HepG2 (cell line): ENCODE results near the gene CCDC106.

Experiments used
- ESRRA ChIP-seq: sonication (generic); formaldehyde crosslinking; IDR thresholded peaks from 2 replicates; pipeline ENCODE4 v1.5.1; 2020; ENCODE audit warnings: mild to moderate bottlenecking, low read depth, missing genetic modification reagents
- EZH2 ChIP-seq: conservative IDR thresholded peaks from 2 replicates; pipeline ENCODE4 v1.6.1; 2012; ENCODE audit warnings: mild to moderate bottlenecking, low read depth, low read length, moderate library complexity
- KAT7 ChIP-seq: IDR thresholded peaks from 2 replicates; pipeline ENCODE4 v1.6.1; 2018; ENCODE audit warnings: borderline replicate concordance, missing compliant biosample characterization
- POLR2A ChIP-seq, 2 experiments: IDR thresholded peaks; 2 replicates each; pipeline ENCODE4 v1.6.1; 2011; ENCODE audit warnings: low read depth in 2 of 2, low read length in 2 of 2, mild to moderate bottlenecking in 1 of 2, moderate library complexity in 1 of 2; ENCODE audit not compliant: insufficient read depth in 1 of 2
- REL ChIP-seq: sonication (generic); formaldehyde crosslinking; conservative IDR thresholded peaks from 2 replicates; pipeline ENCODE4 v1.8.0; 2022; ENCODE audit warnings: mild to moderate bottlenecking, missing genetic modification reagents, moderate library complexity
- ZNF75D ChIP-seq: sonication (generic); formaldehyde crosslinking; IDR thresholded peaks from 2 replicates; pipeline ENCODE4 v1.8.1; 2023; ENCODE audit warnings: missing genetic modification reagents, mild to moderate bottlenecking, borderline replicate concordance
- ZNF839 ChIP-seq: sonication (generic); formaldehyde crosslinking; IDR thresholded peaks from 2 replicates; pipeline ENCODE4 v1.4.0; 2020; ENCODE audit warnings: missing genetic modification reagents, mild to moderate bottlenecking, borderline replicate concordance
- TF ChIP-seq, protein P1 (sequence below): sonication (generic); formaldehyde crosslinking; IDR thresholded peaks from 2 replicates; pipeline ENCODE4 v1.4.0; 2020; ENCODE audit warnings: missing genetic modification reagents
- TF ChIP-seq, protein P2 (sequence below): IDR thresholded peaks from 2 replicates; pipeline ENCODE4 v1.6.1; 2016
- TF ChIP-seq, protein P3 (sequence below): sonication (generic); formaldehyde crosslinking; IDR thresholded peaks from 2 replicates; pipeline ENCODE4 v1.5.0; 2020; ENCODE audit warnings: mild to moderate bottlenecking, missing genetic modification reagents, moderate library complexity
- TF ChIP-seq, protein P4 (sequence below): sonication (generic); formaldehyde crosslinking; IDR thresholded peaks from 2 replicates; pipeline ENCODE4 v1.8.1; 2022; ENCODE audit warnings: mild to moderate bottlenecking, missing genetic modification reagents
- TF ChIP-seq, protein P5 (sequence below): sonication (generic); formaldehyde crosslinking; IDR thresholded peaks from 2 replicates; pipeline ENCODE4 v1.8.1; 2023; ENCODE audit warnings: mild to moderate bottlenecking, moderate library complexity, missing genetic modification reagents
- TF ChIP-seq, protein P6 (sequence below): sonication (generic); formaldehyde crosslinking; IDR thresholded peaks from 2 replicates; pipeline ENCODE4 v1.4.0; 2020; ENCODE audit warnings: missing genetic modification reagents
- TF ChIP-seq, protein P7 (sequence below): sonication (generic); formaldehyde crosslinking; IDR thresholded peaks from 2 replicates; pipeline ENCODE4 v1.4.0; 2020; ENCODE audit warnings: mild to moderate bottlenecking, low read depth, missing genetic modification reagents

DNA sequence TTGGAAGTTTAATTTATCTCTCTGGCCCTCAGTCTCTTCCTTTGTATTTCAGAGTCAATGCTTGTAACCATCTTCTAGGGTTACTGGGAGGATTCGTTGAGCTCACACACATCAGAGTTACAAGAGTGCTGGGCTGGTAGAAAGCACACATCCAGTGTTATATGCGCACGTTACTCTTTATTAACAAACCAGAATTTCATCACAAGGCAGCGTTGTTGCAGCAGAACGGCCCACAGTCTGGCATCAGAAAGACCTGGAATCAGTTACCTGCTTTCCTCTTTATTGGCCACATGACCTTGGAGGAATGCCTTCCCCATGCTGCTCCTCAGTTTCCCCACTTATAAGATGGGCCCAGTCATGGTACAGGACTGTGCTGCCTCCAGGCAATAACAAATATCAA, 38.7 kb upstream of the CCDC106 start:
- TF ChIP-seq ZNF839 (CRISPR knock-in tag), result no peak
- no peak for TF ChIP-seq ESRRA (CRISPR knock-in tag)
- TF ChIP-seq, protein P1, sequence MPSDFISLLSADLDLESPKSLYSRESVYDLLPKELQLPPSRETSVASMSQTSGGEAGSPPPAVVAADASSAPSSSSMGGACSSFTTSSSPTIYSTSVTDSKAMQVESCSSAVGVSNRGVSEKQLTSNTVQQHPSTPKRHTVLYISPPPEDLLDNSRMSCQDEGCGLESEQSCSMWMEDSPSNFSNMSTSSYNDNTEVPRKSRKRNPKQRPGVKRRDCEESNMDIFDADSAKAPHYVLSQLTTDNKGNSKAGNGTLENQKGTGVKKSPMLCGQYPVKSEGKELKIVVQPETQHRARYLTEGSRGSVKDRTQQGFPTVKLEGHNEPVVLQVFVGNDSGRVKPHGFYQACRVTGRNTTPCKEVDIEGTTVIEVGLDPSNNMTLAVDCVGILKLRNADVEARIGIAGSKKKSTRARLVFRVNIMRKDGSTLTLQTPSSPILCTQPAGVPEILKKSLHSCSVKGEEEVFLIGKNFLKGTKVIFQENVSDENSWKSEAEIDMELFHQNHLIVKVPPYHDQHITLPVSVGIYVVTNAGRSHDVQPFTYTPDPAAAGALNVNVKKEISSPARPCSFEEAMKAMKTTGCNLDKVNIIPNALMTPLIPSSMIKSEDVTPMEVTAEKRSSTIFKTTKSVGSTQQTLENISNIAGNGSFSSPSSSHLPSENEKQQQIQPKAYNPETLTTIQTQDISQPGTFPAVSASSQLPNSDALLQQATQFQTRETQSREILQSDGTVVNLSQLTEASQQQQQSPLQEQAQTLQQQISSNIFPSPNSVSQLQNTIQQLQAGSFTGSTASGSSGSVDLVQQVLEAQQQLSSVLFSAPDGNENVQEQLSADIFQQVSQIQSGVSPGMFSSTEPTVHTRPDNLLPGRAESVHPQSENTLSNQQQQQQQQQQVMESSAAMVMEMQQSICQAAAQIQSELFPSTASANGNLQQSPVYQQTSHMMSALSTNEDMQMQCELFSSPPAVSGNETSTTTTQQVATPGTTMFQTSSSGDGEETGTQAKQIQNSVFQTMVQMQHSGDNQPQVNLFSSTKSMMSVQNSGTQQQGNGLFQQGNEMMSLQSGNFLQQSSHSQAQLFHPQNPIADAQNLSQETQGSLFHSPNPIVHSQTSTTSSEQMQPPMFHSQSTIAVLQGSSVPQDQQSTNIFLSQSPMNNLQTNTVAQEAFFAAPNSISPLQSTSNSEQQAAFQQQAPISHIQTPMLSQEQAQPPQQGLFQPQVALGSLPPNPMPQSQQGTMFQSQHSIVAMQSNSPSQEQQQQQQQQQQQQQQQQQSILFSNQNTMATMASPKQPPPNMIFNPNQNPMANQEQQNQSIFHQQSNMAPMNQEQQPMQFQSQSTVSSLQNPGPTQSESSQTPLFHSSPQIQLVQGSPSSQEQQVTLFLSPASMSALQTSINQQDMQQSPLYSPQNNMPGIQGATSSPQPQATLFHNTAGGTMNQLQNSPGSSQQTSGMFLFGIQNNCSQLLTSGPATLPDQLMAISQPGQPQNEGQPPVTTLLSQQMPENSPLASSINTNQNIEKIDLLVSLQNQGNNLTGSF (CRISPR knock-in tag), result no peak
- TF ChIP-seq, protein P2, sequence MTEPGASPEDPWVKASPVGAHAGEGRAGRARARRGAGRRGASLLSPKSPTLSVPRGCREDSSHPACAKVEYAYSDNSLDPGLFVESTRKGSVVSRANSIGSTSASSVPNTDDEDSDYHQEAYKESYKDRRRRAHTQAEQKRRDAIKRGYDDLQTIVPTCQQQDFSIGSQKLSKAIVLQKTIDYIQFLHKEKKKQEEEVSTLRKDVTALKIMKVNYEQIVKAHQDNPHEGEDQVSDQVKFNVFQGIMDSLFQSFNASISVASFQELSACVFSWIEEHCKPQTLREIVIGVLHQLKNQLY (CRISPR knock-in tag), result no peak
- no peak for TF ChIP-seq EZH2
- TF ChIP-seq, protein P3, sequence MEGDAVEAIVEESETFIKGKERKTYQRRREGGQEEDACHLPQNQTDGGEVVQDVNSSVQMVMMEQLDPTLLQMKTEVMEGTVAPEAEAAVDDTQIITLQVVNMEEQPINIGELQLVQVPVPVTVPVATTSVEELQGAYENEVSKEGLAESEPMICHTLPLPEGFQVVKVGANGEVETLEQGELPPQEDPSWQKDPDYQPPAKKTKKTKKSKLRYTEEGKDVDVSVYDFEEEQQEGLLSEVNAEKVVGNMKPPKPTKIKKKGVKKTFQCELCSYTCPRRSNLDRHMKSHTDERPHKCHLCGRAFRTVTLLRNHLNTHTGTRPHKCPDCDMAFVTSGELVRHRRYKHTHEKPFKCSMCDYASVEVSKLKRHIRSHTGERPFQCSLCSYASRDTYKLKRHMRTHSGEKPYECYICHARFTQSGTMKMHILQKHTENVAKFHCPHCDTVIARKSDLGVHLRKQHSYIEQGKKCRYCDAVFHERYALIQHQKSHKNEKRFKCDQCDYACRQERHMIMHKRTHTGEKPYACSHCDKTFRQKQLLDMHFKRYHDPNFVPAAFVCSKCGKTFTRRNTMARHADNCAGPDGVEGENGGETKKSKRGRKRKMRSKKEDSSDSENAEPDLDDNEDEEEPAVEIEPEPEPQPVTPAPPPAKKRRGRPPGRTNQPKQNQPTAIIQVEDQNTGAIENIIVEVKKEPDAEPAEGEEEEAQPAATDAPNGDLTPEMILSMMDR, result no peak
- TF ChIP-seq REL, result no peak
- TF ChIP-seq, protein P4, sequence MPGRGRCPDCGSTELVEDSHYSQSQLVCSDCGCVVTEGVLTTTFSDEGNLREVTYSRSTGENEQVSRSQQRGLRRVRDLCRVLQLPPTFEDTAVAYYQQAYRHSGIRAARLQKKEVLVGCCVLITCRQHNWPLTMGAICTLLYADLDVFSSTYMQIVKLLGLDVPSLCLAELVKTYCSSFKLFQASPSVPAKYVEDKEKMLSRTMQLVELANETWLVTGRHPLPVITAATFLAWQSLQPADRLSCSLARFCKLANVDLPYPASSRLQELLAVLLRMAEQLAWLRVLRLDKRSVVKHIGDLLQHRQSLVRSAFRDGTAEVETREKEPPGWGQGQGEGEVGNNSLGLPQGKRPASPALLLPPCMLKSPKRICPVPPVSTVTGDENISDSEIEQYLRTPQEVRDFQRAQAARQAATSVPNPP (CRISPR knock-in tag), result no peak
- TF ChIP-seq, protein P5, sequence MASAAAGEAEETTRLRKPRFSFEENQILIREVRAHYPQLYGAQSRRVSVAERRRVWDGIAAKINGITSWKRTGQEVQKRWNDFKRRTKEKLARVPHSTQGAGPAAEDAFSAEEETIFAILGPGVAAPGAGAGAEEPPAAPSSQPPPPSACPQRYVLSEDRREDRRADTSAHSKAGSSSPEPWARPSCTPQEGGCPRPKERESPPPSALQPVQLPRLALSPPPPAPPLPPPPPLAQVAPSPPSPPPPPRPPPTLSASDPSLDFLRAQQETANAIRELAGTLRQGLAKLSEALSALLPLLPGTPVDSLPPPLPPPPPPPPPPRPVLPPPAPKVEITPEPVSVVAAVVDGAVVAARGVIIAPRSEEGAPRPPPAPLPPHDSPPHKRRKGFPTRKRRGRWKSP (CRISPR knock-in tag), result no peak
- TF ChIP-seq, protein P6, sequence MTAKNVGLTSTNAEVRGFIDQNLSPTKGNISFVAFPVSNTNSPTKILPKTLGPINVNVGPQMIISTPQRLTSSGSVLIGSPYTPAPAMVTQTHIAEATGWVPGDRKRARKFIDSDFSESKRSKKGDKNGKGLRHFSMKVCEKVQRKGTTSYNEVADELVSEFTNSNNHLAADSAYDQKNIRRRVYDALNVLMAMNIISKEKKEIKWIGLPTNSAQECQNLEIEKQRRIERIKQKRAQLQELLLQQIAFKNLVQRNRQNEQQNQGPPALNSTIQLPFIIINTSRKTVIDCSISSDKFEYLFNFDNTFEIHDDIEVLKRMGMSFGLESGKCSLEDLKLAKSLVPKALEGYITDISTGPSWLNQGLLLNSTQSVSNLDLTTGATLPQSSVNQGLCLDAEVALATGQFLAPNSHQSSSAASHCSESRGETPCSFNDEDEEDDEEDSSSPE, result no peak
- TF ChIP-seq POLR2A (IDR thresholded peaks at IDR 0.05; ENCODE audit: insufficient read depth in 1 of 2, low read depth in 2 of 2, low read length in 2 of 2), result no peak
- TF ChIP-seq ZNF75D (CRISPR knock-in tag), result no peak
- no peak for TF ChIP-seq KAT7
- TF ChIP-seq, protein P7, sequence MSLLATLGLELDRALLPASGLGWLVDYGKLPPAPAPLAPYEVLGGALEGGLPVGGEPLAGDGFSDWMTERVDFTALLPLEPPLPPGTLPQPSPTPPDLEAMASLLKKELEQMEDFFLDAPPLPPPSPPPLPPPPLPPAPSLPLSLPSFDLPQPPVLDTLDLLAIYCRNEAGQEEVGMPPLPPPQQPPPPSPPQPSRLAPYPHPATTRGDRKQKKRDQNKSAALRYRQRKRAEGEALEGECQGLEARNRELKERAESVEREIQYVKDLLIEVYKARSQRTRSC (CRISPR knock-in tag), result no peak
